ENCODE results near the gene KRT80.

The KRT80 gene

GRCh38 chr12:52210925-52211650, 19.3 kb upstream of the KRT80 start:
- no peak overlapping the region for H3K4me3 ChIP-seq (ENCODE audit: low read depth, low read length)
- TF ChIP-seq CTCF (IDR thresholded peaks at IDR 0.05; ENCODE audit: control insufficient read depth, extremely low read depth, insufficient read depth): no peak
- DNase-seq (ENCODE audit: low read depth): no peak

- DNase-seq (ENCODE audit: low read depth): no peak
- no peak overlapping the region for H3K4me3 ChIP-seq (ENCODE audit: low read depth, low read length)
- TF ChIP-seq CTCF (IDR thresholded peaks at IDR 0.05; ENCODE audit: control insufficient read depth, extremely low read depth, insufficient read depth): no peak
Measured at GRCh38 chr12:52210186-52210924, 18.5 kb upstream of the KRT80 start.

- no peak overlapping the region for H3K4me3 ChIP-seq (ENCODE audit: low read depth, low read length)
- DNase-seq (ENCODE audit: low read depth): no peak
- no peak for TF ChIP-seq CTCF (IDR thresholded peaks at IDR 0.05; ENCODE audit: control insufficient read depth, extremely low read depth, insufficient read depth)
Measured at GRCh38 chr12:52209321-52209720, 17.5 kb upstream of the KRT80 start.

DNA sequence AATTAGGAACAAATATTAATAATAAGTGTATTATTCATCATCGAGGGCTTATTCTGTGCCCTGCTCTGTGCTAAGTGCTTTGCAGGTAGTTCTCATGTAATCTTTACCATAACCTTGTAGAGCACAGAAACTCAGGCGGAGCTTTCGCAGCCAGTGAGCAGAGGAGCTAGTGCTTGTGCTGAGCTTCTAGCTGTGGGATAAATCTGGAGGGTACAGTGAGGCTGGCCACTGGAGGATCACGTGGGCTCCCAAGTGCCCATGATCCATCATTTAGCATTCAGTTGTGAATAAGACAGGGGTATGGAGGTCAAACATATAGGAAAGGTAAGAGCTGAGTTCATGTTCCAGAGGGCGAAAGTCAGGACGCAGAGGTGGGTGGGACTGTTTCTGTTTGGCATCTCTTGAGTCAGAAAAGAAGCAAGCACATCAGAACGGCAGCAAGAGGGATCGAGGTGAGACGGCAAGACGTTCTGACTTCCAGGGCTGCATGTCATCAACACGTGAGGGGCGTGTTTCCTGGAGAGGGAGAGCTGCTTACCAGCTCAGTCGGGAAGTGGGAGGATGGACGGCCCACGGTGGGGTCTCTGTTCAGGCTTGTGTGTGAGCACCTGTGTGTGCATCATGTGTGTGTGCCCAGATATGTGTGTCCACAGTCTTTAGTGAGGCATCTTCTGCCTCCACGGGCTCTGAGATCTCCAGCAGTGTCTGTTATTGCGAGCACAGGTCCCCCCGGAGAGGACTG, 16.8 kb upstream of the KRT80 start:
- no peak for DNase-seq (ENCODE audit: low read depth)
- H3K4me3 ChIP-seq (ENCODE audit: low read depth, low read length): no peak overlapping the region
- no peak for TF ChIP-seq CTCF (IDR thresholded peaks at IDR 0.05; ENCODE audit: control insufficient read depth, extremely low read depth, insufficient read depth)

GRCh38 chr12:52207895-52208294, 16.1 kb upstream of the KRT80 start:
- TF ChIP-seq CTCF (IDR thresholded peaks at IDR 0.05; ENCODE audit: control insufficient read depth, extremely low read depth, insufficient read depth): no peak
- DNase-seq (ENCODE audit: low read depth): no peak
- no peak overlapping the region for H3K4me3 ChIP-seq (ENCODE audit: low read depth, low read length)

DNA sequence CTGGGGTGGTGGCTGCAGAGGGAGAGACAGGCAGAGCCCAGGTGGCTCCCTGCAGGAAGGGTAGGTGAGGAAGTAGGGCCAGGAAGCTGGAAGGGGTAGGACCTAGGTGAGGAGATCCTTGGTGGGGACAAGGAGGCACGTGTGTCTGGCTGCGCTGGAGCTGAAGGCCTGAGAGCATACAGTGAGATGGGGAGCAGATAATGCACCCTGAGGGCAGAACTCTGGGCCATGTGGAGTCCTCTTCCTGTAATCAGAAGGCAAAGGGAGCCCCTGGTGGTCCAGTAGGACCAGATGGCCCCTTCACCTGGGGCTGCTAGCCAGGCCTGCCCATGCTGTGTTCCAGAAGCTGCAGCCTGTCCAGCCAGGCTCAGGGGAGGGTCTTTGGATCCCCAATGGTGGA, 15.3 kb upstream of the KRT80 start:
- DNase-seq (ENCODE audit: low read depth): no peak
- TF ChIP-seq CTCF (IDR thresholded peaks at IDR 0.05; ENCODE audit: control insufficient read depth, extremely low read depth, insufficient read depth): no peak
- H3K4me3 ChIP-seq (ENCODE audit: low read depth, low read length): no peak overlapping the region

Measured in LNCaP clone FGC (cell line).